ENCODE data around the gene PCED1A.

The PCED1A gene

DNA sequence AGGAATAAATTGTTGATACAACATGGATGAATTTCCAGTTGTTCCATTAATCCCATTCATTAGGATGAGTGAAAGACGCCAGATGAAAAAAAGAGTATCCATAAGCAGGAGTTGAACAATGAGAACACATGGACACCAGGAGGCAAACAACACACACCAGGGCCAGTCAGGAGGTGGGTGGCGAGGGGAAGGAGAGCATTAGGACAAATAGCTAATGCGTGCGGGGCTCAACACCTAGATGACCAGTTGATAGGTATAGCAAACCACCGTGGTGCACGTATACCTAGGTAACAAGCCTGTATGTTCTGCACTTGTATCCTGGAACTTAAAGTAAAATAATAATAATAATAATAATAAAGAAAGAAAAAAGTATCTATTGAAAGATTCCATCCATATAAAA, 11.1 kb downstream of the PCED1A start:
- DNase-seq: no peak
- TF ChIP-seq GATA1 (IDR thresholded peaks at IDR 0.05; ENCODE audit: low read depth, low read length) (no peak), POLR2A (IDR thresholded peaks at IDR 0.05; ENCODE audit: low read length) (no peak)

- no peak for TF ChIP-seq POLR2A (IDR thresholded peaks at IDR 0.05; ENCODE audit: low read length)
- no peak for TF ChIP-seq GATA1 (IDR thresholded peaks at IDR 0.05; ENCODE audit: low read depth, low read length)
- DNase-seq: no peak
These were observed 13.8 kb downstream of the PCED1A start for GRCh38 chr20:2826655-2827054.

DNA sequence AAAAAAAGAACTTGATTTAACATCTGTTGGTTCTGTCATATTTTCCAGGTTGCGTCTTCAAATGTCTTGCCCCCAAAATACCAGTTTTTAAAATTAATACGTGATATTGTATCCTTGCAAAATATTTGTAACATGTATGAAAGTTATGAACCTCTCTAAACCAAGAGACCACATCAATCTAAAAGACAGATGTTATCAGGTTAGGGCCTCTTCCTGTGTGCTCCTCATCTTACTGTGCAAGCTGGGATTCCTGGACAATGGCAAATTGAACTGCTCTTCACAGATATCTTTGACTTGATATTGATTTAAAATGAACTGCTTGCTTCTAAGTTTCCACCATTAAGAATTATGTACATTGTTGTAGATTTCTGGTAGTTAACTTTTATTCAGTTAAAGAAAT, 14.7 kb downstream of the PCED1A start:
- TF ChIP-seq GATA1 (IDR thresholded peaks at IDR 0.05; ENCODE audit: low read depth, low read length) (no peak), POLR2A (IDR thresholded peaks at IDR 0.05; ENCODE audit: low read length) (no peak)
- no peak for DNase-seq

- no peak for TF ChIP-seq POLR2A (IDR thresholded peaks at IDR 0.05; ENCODE audit: low read length)
- no peak for TF ChIP-seq GATA1 (IDR thresholded peaks at IDR 0.05; ENCODE audit: low read depth, low read length)
- no peak for DNase-seq
These were observed 18.4 kb downstream of the PCED1A start for GRCh38 chr20:2822073-2822472.

- no peak for TF ChIP-seq POLR2A (IDR thresholded peaks at IDR 0.05; ENCODE audit: low read length)
- DNase-seq: no peak
These were observed 19.3 kb downstream of the PCED1A start for GRCh38 chr20:2820896-2821869.

DNA sequence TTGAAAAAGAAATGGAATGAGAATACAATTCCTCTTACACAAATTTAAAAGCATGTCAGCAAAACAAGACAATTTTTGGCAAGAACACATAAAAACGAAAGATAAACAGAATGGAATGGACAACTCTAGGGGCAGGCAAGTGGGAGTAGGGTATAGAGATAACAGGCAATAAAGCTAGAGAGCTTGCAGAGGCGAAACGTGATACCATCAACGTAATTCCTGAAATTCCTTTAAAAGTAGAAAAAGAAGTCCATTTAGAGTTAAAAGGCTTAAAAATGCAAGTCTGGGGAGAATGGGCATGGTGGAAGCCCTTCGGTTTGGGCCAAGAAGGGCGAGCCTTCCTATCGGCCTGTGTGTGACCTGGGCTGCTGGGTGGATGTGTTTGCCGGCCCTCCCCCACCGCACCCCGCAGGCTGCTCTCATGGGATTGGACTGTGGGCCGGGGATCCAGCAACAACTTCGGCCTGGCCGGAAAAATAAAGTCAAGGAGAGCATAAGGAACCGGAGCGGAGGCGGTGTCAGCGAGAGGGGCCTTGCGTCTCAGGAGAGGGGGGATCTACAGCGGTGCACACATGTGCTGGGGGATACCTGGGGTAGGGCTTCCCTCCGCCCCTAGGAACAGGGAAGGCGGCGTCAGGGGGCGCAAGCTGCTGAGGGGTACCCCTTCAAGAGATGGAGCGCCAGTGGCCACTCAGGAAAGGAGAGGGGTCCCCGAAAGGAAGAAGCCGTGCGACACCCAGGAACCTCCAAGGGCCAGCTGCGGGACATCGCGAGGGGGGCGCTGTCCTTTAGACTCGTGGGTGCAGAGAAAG, 20.2 kb downstream of the PCED1A start:
- no peak for DNase-seq
- TF ChIP-seq GATA1 (IDR thresholded peaks at IDR 0.05; ENCODE audit: low read depth, low read length): no peak
- TF ChIP-seq POLR2A (IDR thresholded peaks at IDR 0.05; ENCODE audit: low read length): no peak

DNA sequence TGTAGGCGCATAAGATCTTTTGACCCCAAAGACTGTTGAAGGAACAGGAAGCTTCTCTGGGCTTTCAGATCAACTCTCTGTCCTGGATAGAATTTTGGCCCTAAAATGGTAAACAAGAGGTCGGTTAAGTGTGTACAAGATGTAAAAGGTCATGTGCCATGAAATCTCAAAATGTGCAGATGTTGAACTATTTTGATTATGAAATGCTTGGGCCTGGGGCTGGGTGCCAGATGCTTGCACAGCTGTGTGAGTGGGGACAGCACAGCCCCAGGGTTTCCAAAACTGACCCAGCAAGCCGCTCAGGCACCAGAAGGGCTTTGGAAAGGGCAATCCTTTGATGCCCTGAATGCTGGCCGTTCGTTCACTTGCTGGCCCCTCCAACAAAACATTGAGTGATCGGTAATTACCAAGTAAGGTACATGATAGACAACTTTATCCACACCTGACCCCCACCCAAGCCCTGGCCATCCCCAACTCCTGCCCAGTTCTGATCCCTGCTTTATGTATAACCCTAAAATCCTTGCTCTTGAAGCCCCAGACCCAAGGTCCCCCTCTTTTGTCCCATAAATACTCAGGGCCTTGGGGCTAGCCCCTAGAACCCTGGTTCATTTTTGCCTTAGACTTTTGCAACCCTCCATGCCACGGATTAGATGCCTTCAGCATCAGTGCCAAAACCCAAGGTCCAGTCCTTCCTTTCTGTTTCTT, 22.4 kb downstream of the PCED1A start:
- TF ChIP-seq GATA1 (IDR thresholded peaks at IDR 0.05; ENCODE audit: low read depth, low read length) (no peak), POLR2A (IDR thresholded peaks at IDR 0.05; ENCODE audit: low read length) (no peak)
- DNase-seq: no peak

DNA sequence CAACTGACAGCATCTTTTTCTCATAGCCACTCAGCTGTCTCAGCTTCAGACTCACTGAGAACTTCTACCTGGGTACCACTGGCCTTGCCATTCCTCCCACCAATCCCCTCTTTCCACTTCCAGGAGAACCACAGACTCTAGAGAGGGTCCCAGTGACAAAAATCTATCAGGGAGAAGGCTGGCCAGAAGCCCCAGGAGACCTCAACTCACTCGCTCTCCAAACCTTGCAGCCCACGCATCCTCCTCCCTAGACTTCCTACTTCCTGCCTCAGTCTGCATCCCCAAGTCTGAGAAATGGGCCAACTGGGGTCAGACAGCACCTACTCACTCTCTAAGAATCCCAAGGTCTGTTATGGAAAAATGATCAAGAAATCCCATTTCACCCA, 23.1 kb downstream of the PCED1A start:
- TF ChIP-seq GATA1 (IDR thresholded peaks at IDR 0.05; ENCODE audit: low read depth, low read length) (no peak), POLR2A (IDR thresholded peaks at IDR 0.05; ENCODE audit: low read length) (no peak)
- DNase-seq: no peak

DNA sequence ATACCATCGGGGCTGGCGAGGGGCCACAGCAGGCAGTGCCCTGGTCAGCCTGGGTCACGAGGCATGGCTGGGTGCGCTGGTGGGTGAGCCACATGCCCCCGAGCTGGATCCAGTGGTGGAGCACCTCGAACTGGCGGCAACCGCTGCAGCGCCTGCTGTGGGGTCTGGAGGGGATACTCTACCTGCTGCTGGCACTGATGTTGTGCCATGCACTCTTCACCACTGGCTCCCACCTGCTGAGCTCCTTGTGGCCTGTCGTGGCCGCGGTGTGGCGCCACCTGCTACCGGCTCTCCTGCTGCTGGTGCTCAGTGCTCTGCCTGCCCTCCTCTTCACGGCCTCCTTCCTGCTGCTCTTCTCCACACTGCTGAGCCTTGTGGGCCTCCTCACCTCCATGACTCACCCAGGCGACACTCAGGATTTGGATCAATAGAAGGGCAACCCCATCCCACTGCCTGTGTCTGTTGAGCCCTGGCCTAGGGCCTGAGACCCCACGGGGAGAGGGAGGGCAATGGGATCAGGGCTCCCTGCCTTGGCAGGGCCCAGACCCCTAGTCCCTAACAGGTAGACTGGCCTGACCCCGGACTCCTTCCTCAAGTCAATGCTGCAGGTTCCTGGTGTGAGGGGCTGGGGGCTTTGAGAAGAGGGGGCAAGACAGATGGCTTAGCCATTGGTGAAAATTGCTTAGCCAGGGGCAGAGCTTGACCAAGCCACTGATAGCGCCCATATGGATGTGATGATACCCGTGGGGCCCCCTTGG, 23.7 kb downstream of the PCED1A start:
- DNase-seq: peak in 1 of 2 experiments; percentile 18
- no peak for TF ChIP-seq POLR2A (IDR thresholded peaks at IDR 0.05; ENCODE audit: low read length)
- no peak for TF ChIP-seq GATA1 (IDR thresholded peaks at IDR 0.05; ENCODE audit: low read depth, low read length)

GRCh38 chr20:2816030-2816582, 24.3 kb downstream of the PCED1A start, which contains the start of gene TMEM239:
TMEM239 (plus strand) TSS chr20:2816364; CDS start chr20:2816555, 191 bp downstream.
- no peak for DNase-seq
- TF ChIP-seq GATA1 (IDR thresholded peaks at IDR 0.05; ENCODE audit: low read depth, low read length) (no peak), POLR2A (IDR thresholded peaks at IDR 0.05; ENCODE audit: low read length) (no peak)

GRCh38 chr20:2815242-2815900, 25.1 kb downstream of the PCED1A start:
- TF ChIP-seq GATA1 (IDR thresholded peaks at IDR 0.05; ENCODE audit: low read depth, low read length) (no peak), POLR2A (IDR thresholded peaks at IDR 0.05; ENCODE audit: low read length) (no peak)
- no peak for DNase-seq

- DNase-seq: no peak
- no peak for TF ChIP-seq GATA1 (IDR thresholded peaks at IDR 0.05; ENCODE audit: low read depth, low read length)
- no peak for TF ChIP-seq POLR2A (IDR thresholded peaks at IDR 0.05; ENCODE audit: low read length)
These were observed 25.8 kb downstream of the PCED1A start, which contains the start of gene C20orf141 for GRCh38 chr20:2814587-2815051. C20orf141 (plus strand) TSS chr20:2814987; CDS start chr20:2815185, 198 bp downstream.
